Dendritic cell treated with granulocyte-macrophage colony-stimulating factor and Interleukin-4, amounts not matched to agents 40 ng/mL and 50 ng/mL, for 4 days (primary cell): ENCODE data around the gene ANKUB1.
A peak's percentile ranks its signal among the peaks of the same experiment; 100 is the strongest.

Experiments
- H3K27ac Mint-ChIP-seq: one replicate; pipeline ENCODE4 v1.8.0; 2022; ENCODE audit warnings: mild to moderate bottlenecking, mixed read lengths
- H3K27me3 Mint-ChIP-seq: one replicate; pipeline ENCODE4 v1.8.0; 2022; ENCODE audit warnings: mild to moderate bottlenecking, mixed read lengths
- H3K36me3 Mint-ChIP-seq: one replicate; pipeline ENCODE4 v1.8.0; 2022; ENCODE audit warnings: low read depth, mixed read lengths
- H3K4me1 Mint-ChIP-seq: one replicate; pipeline ENCODE4 v1.8.0; 2022; ENCODE audit warnings: low read depth, mixed read lengths
- H3K4me3 Mint-ChIP-seq: one replicate; pipeline ENCODE4 v1.8.0; 2022; ENCODE audit warnings: mild to moderate bottlenecking, moderate library complexity, mixed read lengths
- H3K9me3 Mint-ChIP-seq: one replicate; pipeline ENCODE4 v1.8.0; 2022; ENCODE audit warnings: mixed read lengths
- intact Hi-C: fragments of 100-400 bp; cut with micrococcal nuclease; formaldehyde crosslinking; loops from one replicate; pipeline ENCODE4 v1.15.0; 2022

The ANKUB1 gene

DNA sequence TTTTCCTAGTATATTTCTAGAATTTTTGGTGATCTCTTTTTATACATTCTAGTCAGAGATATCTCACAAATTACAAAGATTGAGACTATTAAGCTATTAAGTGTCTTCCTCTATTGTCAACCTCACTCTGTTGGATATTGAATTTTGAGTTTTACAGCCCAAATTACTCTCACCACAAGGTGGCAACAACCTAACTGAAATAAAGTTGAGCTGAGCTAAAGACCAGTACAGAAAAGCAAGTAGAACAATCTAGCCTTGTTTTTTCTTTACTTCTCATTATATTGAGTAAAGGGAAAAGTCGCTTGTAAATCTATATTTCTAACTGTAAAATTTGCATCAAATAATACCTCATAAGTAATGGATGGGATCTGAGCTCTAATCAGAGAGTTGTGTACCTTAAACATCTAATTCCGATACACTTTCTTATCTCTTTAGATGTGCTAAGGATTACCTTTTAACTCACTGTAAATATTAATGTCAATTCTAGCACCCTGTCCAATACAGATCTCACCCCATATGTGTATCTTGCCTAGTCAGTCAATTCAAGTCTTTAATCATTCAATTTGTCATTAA is 26.5 kb downstream of the ANKUB1 start:
- Mint-ChIP-seq H3K9me3 (no peaks in the 10 kb centered on the region), H3K4me3 (no peak overlapping the region), H3K36me3 (no peaks in the 10 kb centered on the region), H3K4me1 (peaks cover 5% of the 10 kb centered on the region), H3K27ac (no peak overlapping the region), H3K27me3 (peaks cover 10% of the 10 kb centered on the region)
- intact Hi-C loops, result loop anchor here (1.0 kb wide), 1 partner anchor 42 kb away; no protein-coding TSS in a partner anchor

DNA sequence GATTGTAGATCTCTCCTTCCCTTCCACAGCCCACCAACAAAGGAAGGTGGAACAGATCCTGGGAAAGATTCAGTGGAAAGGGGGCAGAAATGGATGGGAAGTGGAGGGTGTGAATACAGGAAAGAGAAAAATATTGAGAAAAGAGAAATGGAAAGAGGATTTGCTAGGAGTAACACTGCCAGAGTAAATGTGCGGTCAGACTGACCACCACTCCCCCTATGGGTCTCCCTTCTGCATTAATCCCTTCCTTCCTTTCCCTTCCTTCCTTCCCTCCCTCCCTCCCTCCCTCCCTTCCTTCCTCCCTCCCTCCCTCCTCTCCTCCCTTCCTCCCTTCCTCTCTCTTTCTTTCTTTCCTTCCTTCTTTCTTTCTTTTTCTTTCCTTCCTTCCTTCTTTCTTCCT is 28.1 kb downstream of the ANKUB1 start:
- intact Hi-C loops, result no loop called here
- no peak overlapping the region for H3K4me3 Mint-ChIP-seq
- no peak overlapping the region for H3K27ac Mint-ChIP-seq
- H3K27me3 Mint-ChIP-seq, result peaks cover 8% of the 10 kb centered on the region
- H3K4me1 Mint-ChIP-seq, result peaks cover 5% of the 10 kb centered on the region
- H3K36me3 Mint-ChIP-seq, result no peaks in the 10 kb centered on the region
- no peaks in the 10 kb centered on the region for H3K9me3 Mint-ChIP-seq

- no peaks in the 10 kb centered on the region for H3K36me3 Mint-ChIP-seq
- H3K4me1 Mint-ChIP-seq, result peaks cover 5% of the 10 kb centered on the region
- no peak overlapping the region for H3K4me3 Mint-ChIP-seq
- H3K9me3 Mint-ChIP-seq, result no peaks in the 10 kb centered on the region
- H3K27ac Mint-ChIP-seq, result no peak overlapping the region
- peaks cover 8% of the 10 kb centered on the region for H3K27me3 Mint-ChIP-seq
- intact Hi-C loops, result no loop called here
These were observed 28.7 kb downstream of the ANKUB1 start for GRCh38 chr3:149763565-149764195.

DNA sequence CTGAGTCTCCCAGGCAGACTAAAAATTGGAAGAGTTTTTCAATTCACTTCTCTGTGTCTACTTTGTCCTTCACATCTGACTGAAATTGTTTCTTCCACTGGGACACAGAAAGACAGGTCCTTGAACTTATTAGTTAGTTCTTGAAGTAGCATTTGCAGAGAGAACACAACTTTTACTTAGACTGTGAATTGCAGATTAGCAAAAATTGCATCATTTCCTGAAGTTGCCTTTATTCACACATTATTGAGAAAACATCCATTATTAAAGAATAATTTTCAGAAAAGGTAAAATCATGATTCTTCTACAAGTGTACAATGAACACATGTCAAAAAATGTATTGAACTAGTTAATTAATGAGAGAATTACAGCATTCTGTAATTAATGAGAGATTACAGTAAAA is 38.6 kb downstream of the ANKUB1 start:
- Mint-ChIP-seq H3K27ac (no peak overlapping the region), H3K4me3 (no peak overlapping the region), H3K27me3 (no peaks in the 10 kb centered on the region), H3K4me1 (peaks cover 6% of the 10 kb centered on the region), H3K9me3 (no peaks in the 10 kb centered on the region), H3K36me3 (peaks cover 23% of the 10 kb centered on the region)
- intact Hi-C loops, result loop anchor here (5.0 kb wide), 1 partner anchor 59 kb away; the partner anchor contains the start of gene RNF13

DNA sequence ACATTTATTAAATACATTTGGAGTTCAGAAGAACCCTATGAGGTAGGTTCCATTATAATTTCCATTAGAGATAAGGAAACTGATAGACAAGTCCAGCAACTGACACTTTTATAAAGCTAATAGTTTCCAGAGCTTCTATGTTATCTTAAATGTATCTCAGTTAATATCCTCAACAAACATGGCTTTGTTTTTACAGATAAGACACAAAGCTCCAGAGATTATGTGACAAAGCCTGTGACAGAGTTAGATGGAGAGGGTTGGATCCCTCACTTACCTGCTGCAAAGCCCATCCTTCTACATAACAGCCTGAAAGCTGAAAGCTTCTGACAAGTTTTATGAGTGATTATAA is 39.6 kb downstream of the ANKUB1 start:
- Mint-ChIP-seq H3K4me3 (peak overlapping the region; percentile 94), H3K36me3 (peaks cover 33% of the 10 kb centered on the region), H3K4me1 (peaks cover 6% of the 10 kb centered on the region), H3K27ac (peak overlapping the region; percentile 95), H3K27me3 (no peaks in the 10 kb centered on the region), H3K9me3 (no peaks in the 10 kb centered on the region)
- intact Hi-C loops, result loop anchor here (5.0 kb wide), 1 partner anchor 60 kb away; the partner anchor contains the start of gene RNF13

DNA sequence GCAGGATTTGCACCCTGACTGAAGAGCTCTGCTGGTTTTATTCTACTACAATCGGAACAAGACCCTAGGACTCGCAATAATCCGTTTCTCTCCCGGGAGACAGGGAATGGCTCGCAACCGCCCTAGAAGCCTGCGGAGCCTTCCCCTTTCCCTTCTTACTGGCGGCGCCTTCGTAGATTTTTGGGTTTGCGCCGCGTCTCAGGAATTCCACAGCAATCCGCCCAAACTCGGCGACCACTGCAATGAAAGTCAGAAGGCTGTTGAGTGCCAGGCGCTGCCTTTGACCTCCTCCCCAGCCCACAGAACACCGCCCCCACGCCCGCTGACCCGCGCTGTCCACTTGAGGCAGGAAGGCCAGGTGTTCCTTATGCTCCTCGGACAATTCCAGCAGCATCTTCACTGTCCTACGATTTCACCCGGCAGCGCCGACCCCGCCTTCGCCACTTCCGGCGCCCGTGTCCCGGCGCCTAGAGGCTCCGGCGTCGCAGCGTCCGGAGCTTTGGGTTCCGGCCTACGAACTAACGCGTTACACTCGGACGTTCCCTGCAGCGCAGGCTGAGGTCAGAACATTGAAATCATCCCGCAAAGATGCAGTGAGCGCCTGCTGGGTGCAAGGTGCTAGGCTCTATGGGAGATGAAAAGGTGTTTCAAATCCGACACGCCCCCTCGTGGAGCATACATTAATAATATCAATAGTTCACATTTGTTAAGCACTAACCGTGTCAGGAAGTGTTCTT is 40.1 kb downstream of the ANKUB1 start, which contains the start of gene COMMD2:
COMMD2 (minus strand) TSS at position 439 of the 737 bp plus-strand sequence; CDS start at position 394, 45 bp downstream.
- no peaks in the 10 kb centered on the region for H3K27me3 Mint-ChIP-seq
- H3K4me1 Mint-ChIP-seq, result peaks cover 6% of the 10 kb centered on the region
- peak within 1 kb of the TSS; percentile 94 for H3K4me3 Mint-ChIP-seq
- peak within 1 kb of the TSS; percentile 95 for H3K27ac Mint-ChIP-seq
- intact Hi-C loops, result loop anchor here (5.0 kb wide), 1 partner anchor 60 kb away; the partner anchor contains the start of gene RNF13
- H3K9me3 Mint-ChIP-seq, result no peaks in the 10 kb centered on the region
- H3K36me3 Mint-ChIP-seq, result peaks cover 38% of the 10 kb centered on the region

DNA sequence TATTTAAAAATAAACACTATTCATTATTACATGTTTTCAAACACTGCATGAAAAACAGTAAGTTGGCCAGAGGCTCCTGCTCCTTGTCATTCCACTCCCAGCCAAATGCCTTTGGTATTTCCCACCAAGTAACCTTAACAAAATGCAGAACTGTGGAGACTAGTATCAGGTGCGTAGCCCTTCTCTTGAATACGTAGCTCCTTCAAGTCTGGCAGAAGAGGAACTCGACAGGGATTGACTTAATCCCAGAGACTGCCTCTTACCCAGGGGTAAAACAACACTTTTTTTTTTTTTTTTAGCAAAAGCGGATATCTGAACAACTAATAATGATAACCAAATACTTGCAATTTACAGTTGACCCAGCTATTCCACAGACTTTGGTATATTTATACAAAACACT is 40.8 kb downstream of the ANKUB1 start:
- Mint-ChIP-seq H3K27me3 (no peaks in the 10 kb centered on the region), H3K36me3 (peaks cover 45% of the 10 kb centered on the region), H3K4me3 (peak overlapping the region; percentile 94), H3K4me1 (peaks cover 6% of the 10 kb centered on the region), H3K9me3 (no peaks in the 10 kb centered on the region), H3K27ac (peak overlapping the region; percentile 95)
- intact Hi-C loops, result loop anchor here (5.0 kb wide), 1 partner anchor 61 kb away; the partner anchor contains the start of gene RNF13

DNA sequence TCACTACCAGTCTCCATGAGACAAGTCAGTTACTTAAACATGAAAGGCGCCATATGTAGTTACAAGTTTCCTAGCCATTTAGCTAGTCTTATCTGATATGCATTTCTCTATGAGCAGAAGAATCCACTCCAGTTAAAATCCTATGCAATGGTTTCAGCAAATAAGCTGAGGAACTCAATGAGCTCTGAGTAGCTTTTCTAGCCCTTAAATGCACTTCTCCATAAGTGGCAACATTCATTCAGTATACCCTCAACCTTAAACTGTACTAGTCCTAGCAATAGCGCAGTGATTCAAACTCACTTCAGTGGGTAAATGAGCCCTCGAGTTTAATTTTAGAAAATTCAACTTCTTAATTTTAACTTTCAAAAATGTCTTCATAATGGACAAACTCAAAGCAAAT is 47.7 kb downstream of the ANKUB1 start:
- H3K4me3 Mint-ChIP-seq, result no peak overlapping the region
- H3K27me3 Mint-ChIP-seq, result no peaks in the 10 kb centered on the region
- H3K27ac Mint-ChIP-seq, result no peak overlapping the region
- intact Hi-C loops, result no loop called here
- peaks cover 74% of the 10 kb centered on the region for H3K36me3 Mint-ChIP-seq
- no peaks in the 10 kb centered on the region for H3K4me1 Mint-ChIP-seq
- H3K9me3 Mint-ChIP-seq, result no peaks in the 10 kb centered on the region

DNA sequence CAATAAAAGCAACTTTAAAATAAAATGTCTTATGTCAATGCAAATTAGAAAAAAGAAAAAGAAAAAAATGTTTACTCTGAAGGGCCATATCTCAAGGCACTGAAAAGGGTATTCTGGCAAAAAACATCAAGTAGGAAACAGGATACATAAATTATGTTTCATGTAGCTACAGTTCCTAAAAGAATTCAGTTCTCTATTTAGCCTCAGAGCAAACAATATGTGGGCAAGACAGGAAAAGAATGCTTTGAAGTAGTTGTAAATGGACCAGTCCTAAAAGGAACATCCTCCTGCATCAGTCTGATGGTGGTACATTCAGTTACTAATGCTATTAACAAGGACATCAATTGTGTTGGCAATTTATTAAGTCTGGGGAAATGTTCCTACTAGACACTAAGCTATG is 48.2 kb downstream of the ANKUB1 start:
- intact Hi-C loops, result no loop called here
- no peaks in the 10 kb centered on the region for H3K4me1 Mint-ChIP-seq
- H3K9me3 Mint-ChIP-seq, result no peaks in the 10 kb centered on the region
- H3K4me3 Mint-ChIP-seq, result no peak overlapping the region
- H3K27ac Mint-ChIP-seq, result no peak overlapping the region
- no peaks in the 10 kb centered on the region for H3K27me3 Mint-ChIP-seq
- H3K36me3 Mint-ChIP-seq, result peaks cover 74% of the 10 kb centered on the region

DNA sequence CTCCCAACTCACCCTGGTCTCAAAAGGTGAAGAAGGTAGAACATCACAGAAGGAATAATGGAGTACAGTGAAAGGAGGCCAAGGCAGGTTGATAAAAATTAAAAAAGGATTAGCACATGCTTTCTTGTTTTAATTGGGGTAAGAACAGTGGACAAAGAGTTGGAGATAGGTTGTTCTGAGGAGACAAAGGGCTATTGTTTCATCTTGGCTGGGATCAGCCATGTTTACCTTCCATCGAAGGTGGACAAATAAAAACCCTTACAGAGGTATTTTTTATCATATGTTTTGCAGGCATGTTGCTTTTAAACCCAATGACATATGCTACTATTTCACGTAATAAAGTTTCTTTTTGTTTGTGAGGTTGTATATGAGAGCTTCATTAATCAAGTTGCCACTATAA is 53.0 kb downstream of the ANKUB1 start:
- H3K27me3 Mint-ChIP-seq, result no peaks in the 10 kb centered on the region
- H3K36me3 Mint-ChIP-seq, result peaks cover 37% of the 10 kb centered on the region
- no peaks in the 10 kb centered on the region for H3K9me3 Mint-ChIP-seq
- H3K4me3 Mint-ChIP-seq, result no peak overlapping the region
- no peaks in the 10 kb centered on the region for H3K4me1 Mint-ChIP-seq
- H3K27ac Mint-ChIP-seq, result no peak overlapping the region
- intact Hi-C loops, result no loop called here

GRCh38 chr3:149738876-149739275 is 53.5 kb downstream of the ANKUB1 start:
- peaks cover 37% of the 10 kb centered on the region for H3K36me3 Mint-ChIP-seq
- H3K9me3 Mint-ChIP-seq, result no peaks in the 10 kb centered on the region
- no peak overlapping the region for H3K4me3 Mint-ChIP-seq
- intact Hi-C loops, result no loop called here
- H3K27ac Mint-ChIP-seq, result no peak overlapping the region
- no peaks in the 10 kb centered on the region for H3K27me3 Mint-ChIP-seq
- no peaks in the 10 kb centered on the region for H3K4me1 Mint-ChIP-seq

- no peaks in the 10 kb centered on the region for H3K9me3 Mint-ChIP-seq
- H3K4me1 Mint-ChIP-seq, result no peaks in the 10 kb centered on the region
- H3K27me3 Mint-ChIP-seq, result peaks cover 2% of the 10 kb centered on the region
- no peak overlapping the region for H3K27ac Mint-ChIP-seq
- no peak overlapping the region for H3K4me3 Mint-ChIP-seq
- intact Hi-C loops, result no loop called here
- peaks cover 26% of the 10 kb centered on the region for H3K36me3 Mint-ChIP-seq
These were observed 55.5 kb downstream of the ANKUB1 start for GRCh38 chr3:149736953-149737205.

GRCh38 chr3:149736175-149736952 is 56.0 kb downstream of the ANKUB1 start:
- intact Hi-C loops, result no loop called here
- H3K9me3 Mint-ChIP-seq, result no peaks in the 10 kb centered on the region
- no peak overlapping the region for H3K4me3 Mint-ChIP-seq
- no peaks in the 10 kb centered on the region for H3K4me1 Mint-ChIP-seq
- peaks cover 21% of the 10 kb centered on the region for H3K36me3 Mint-ChIP-seq
- H3K27ac Mint-ChIP-seq, result no peak overlapping the region
- H3K27me3 Mint-ChIP-seq, result peaks cover 2% of the 10 kb centered on the region

DNA sequence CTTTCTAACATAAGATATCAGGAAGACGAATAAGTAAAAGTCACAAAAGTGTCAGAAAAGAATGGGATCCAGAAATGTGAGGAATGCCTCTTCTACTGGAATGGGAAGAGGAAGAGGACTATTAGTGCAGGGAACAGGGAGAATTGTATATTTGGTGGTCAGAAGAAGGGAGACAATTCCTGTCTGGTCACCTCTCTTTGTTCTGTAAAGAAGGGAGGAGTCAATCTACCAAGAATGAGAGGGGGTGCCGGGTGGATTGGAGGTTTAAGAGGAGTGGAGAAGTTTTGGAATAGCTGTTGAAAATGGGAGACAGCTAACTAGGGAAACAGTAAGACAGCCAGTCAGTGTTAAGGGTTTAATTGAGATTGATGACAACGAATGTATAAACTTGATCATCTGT is 60.1 kb downstream of the ANKUB1 start:
- H3K4me3 Mint-ChIP-seq, result no peak overlapping the region
- H3K27me3 Mint-ChIP-seq, result peaks cover 4% of the 10 kb centered on the region
- no peaks in the 10 kb centered on the region for H3K36me3 Mint-ChIP-seq
- H3K9me3 Mint-ChIP-seq, result no peaks in the 10 kb centered on the region
- peaks cover 9% of the 10 kb centered on the region for H3K4me1 Mint-ChIP-seq
- intact Hi-C loops, result no loop called here
- no peak overlapping the region for H3K27ac Mint-ChIP-seq
